Kidney epithelial cell (primary cell): ENCODE data around the gene PTCRA. TPM values are rescaled to one million over a fixed set of nuclear protein-coding genes. Genes with fewer than 3 reads are reported as not detected.
"Not testable (repeated sequence)": the region's sequence is repeated elsewhere in the genome, so short reads cannot be mapped to it uniquely, and the experiment has no call there.

Experiments
- DNase-seq: peaks from one replicate; pipeline ENCODE4 v3.0.0-alpha.2; 2010; ENCODE audit warnings: low read depth
- H3K27me3 ChIP-seq: 2 replicates; pipeline ENCODE4 v1.6.0; 2011; ENCODE audit warnings: low read length; ENCODE audit not compliant: control insufficient read depth, insufficient read depth
- H3K36me3 ChIP-seq: 2 replicates; pipeline ENCODE4 v1.5.1; 2011; ENCODE audit warnings: low read length; ENCODE audit not compliant: control insufficient read depth, insufficient read depth
- H3K4me3 ChIP-seq: 2 replicates; pipeline ENCODE4 v1.5.1; 2011; ENCODE audit warnings: low read depth, mild to moderate bottlenecking, control low read depth, low read length
- total RNA-seq: library from RNA; depleted of rRNA; stranded (reverse); fragments of >200 nt; gene quantifications from 2 replicates; pipeline ENCODE4 v1.2.3, GENCODE V29; 2015
- TF ChIP-seq, protein P1 (sequence below): IDR thresholded peaks from 2 replicates; pipeline ENCODE4 v1.5.1; 2011; ENCODE audit warnings: mild to moderate bottlenecking, moderate library complexity, low read length, control low read depth, inconsistent platforms; ENCODE audit not compliant: insufficient read depth, poor library complexity, severe bottlenecking

The PTCRA gene
- total RNA-seq, 1 donor from 2014 or later, result not detected

DNA sequence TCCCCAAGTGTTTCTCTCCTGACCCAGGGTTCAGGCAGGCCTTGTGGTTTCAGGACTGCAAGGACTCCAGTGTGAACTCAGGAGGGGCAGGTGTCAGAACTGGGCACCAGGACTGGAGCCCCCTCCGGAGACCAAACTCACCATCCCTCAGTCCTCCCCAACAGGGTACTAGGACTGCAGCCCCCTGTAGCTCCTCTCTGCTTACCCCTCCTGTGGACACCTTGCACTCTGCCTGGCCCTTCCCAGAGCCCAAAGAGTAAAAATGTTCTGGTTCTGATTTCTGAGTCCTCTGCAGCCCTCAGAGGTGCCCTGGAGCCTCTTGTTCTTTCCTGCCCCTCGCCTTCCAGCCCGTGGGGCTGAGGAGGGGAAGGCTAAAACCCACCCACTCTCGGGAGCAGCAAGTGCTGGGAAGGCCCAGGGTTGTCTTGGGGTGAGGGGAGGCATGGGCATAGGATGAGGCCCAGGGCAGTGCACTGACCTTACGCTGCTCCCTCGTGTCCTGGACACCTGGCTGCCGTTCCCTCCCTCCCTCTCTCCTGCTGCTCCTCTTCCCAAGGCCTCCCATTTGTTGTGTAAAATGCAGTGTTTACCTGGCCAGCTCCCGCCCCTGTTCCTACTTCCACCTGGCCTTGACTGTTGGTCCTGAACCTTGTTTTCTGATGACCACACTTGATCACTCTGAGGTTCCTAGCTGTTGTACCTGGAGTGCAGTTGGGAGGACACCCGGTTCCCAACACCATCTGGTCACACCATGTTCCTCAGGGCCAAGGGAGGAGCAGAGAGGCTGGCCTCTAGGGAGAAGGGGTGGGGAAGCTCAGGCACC lies 23.3 kb downstream of the PTCRA start:
- no peaks in the 10 kb centered on the region for H3K27me3 ChIP-seq
- DNase-seq, result no peak
- no peak overlapping the region for H3K4me3 ChIP-seq
- TF ChIP-seq, protein P1, sequence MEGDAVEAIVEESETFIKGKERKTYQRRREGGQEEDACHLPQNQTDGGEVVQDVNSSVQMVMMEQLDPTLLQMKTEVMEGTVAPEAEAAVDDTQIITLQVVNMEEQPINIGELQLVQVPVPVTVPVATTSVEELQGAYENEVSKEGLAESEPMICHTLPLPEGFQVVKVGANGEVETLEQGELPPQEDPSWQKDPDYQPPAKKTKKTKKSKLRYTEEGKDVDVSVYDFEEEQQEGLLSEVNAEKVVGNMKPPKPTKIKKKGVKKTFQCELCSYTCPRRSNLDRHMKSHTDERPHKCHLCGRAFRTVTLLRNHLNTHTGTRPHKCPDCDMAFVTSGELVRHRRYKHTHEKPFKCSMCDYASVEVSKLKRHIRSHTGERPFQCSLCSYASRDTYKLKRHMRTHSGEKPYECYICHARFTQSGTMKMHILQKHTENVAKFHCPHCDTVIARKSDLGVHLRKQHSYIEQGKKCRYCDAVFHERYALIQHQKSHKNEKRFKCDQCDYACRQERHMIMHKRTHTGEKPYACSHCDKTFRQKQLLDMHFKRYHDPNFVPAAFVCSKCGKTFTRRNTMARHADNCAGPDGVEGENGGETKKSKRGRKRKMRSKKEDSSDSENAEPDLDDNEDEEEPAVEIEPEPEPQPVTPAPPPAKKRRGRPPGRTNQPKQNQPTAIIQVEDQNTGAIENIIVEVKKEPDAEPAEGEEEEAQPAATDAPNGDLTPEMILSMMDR, result no peak
- H3K36me3 ChIP-seq, result no peaks in the 10 kb centered on the region

DNA sequence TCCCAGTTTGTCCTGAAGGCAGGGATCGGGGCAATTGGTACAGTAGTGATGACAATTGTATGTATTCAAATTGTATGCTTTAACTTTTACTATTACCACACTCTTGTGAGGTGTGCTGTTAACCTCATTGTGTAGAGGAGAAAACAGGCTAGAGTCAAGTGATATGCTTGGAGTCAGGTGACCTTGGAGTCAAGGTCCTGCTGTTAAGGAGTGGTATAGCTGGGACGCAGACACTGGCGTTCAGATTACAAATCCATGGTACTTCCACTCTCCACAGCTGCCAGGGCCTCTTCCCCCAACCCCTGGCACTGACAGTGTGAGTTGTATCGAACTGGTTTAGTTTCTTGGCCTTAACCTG lies 23.9 kb downstream of the PTCRA start:
- TF ChIP-seq, protein P1, result no peak
- no peak for DNase-seq
- H3K36me3 ChIP-seq, result no peaks in the 10 kb centered on the region

DNA sequence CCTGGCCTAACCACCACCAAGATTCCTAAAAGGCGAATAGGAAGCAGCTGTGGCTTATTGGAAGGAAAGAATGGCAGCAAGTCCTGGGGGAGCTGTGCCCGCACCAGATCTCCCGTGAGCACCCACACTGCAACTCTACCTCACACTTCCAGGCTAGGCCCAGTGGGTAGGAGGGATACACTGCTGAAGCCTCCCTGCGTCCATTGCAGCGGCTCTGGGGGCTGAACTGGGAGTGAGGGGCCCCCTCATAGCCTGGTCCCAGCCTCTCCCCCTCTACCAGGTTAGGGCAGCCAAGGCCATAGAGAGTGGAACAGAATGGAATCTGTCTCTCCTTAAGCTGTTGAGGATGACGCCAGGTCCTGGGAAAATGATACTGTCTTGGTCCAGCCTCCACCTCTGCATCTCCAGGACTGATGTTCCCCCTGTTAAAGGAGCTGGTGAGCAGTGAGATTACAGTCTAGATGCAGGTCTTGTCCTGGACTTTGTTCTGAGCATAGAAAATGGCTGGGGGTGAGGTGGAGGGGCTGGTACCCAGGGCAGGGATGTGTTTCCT lies 24.7 kb downstream of the PTCRA start:
- H3K4me3 ChIP-seq, result no peak overlapping the region
- no peak for DNase-seq
- no peaks in the 10 kb centered on the region for H3K36me3 ChIP-seq
- H3K27me3 ChIP-seq, result no peaks in the 10 kb centered on the region
- TF ChIP-seq, protein P1, result no peak

More for the DNA sequence above, 23.9 kb downstream of the PTCRA start:
- Histone ChIP-seq H3K4me3 (no peak overlapping the region), H3K27me3 (no peaks in the 10 kb centered on the region)

DNA sequence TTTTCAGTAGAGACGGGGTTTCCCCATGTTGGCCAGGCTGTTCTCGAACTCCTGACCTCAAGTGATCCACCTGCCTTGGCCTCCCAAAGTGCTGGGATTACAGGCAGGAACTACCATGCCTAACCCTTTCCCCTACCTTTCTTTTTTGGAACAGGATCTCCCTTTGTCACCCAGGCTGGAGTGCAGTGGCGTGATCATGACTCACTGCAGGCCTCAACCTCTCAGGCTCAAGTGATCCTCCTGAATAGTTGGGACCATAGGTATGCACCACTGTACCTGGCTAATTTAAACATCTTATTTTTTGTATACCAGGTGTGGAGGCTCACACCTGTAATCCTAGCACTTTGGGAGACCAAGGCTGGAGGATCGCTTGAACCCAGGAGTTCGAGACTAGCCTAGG lies 25.5 kb downstream of the PTCRA start:
- H3K4me3 ChIP-seq, DNase-seq, H3K36me3 ChIP-seq, H3K27me3 ChIP-seq: not testable (repeated sequence)

DNA sequence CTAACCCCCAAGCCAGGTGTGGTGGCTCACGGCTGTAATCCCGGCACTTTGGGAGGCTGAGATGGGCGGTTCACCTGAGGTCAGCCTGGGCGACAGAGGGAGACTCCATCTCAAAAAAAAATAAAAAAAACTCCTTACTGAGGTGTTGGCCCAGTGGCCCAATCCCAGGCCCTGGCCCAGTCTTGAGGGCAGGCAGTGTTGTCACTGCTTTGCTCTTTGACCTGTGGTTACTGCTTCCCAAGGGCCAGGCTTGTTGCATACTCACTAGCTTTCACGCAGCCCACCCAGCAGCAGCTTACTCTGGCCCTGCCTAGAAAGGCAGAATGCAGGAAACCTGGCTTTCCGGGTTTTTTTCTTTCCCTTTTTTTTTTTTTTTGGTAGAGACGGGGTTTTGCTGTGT lies 26.6 kb downstream of the PTCRA start:
- Histone ChIP-seq H3K4me3 (no peak overlapping the region), H3K27me3 (no peaks in the 10 kb centered on the region), H3K36me3 (no peaks in the 10 kb centered on the region)
- DNase-seq, result no peak
- TF ChIP-seq, protein P1, result no peak

DNA sequence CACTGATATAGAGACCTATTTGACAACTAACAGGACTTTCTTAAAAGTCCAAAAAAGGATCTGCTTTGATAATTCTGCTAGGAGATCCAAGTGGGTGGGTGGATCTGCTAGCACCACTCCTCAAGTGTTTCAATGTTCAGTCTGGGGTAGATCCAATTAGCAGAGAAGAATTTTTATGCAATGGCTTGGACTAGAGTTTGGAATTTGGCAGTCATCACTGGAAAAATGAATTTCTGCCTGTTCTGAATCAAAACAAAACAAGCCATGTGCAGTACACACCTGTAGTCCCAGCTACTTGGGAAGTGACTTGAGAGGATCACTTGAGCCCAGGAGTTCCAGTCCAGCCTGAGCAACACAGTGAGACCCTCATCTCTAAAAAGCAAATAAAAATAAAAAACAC lies 32.1 kb downstream of the PTCRA start:
- Histone ChIP-seq H3K36me3 (no peaks in the 10 kb centered on the region), H3K27me3 (no peaks in the 10 kb centered on the region), H3K4me3 (no peak overlapping the region)
- TF ChIP-seq, protein P1, result no peak
- DNase-seq, result no peak
